Activated gamma-delta T cell treated with Interleukin-2 at 50 U/mL for 16 hours (primary cell): ENCODE data around the gene MLF2.

Source experiments
- DNase-seq: peaks from one replicate; pipeline ENCODE4 v3.0.0-alpha.2; 2020

Gene MLF2

GRCh38 chr12:6777386-6777785 is 24.4 kb upstream of the MLF2 start:
- DNase-seq, result no peak

- no peak for DNase-seq
These were observed 22.5 kb upstream of the MLF2 start for GRCh38 chr12:6775185-6776174.

DNA sequence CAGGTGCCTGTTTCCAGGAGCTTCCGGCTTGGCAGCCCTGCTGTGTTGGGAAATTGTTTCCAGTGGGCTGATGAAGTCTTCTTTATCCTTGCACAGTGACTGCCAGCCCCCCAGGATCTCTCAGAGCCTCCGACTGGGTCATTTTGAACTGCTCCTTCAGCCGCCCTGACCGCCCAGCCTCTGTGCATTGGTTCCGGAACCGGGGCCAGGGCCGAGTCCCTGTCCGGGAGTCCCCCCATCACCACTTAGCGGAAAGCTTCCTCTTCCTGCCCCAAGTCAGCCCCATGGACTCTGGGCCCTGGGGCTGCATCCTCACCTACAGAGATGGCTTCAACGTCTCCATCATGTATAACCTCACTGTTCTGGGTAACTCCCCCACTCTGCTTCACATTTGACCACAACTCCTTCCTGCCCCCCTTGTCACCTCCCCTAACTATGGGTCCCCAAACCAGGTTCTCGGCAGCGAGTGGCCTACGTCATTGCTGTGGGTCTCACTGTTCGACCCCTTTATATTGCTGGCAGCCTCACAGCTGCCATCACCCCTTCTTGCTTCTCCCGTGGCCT is 21.6 kb upstream of the MLF2 start:
- DNase-seq, result peak; percentile 61

DNA sequence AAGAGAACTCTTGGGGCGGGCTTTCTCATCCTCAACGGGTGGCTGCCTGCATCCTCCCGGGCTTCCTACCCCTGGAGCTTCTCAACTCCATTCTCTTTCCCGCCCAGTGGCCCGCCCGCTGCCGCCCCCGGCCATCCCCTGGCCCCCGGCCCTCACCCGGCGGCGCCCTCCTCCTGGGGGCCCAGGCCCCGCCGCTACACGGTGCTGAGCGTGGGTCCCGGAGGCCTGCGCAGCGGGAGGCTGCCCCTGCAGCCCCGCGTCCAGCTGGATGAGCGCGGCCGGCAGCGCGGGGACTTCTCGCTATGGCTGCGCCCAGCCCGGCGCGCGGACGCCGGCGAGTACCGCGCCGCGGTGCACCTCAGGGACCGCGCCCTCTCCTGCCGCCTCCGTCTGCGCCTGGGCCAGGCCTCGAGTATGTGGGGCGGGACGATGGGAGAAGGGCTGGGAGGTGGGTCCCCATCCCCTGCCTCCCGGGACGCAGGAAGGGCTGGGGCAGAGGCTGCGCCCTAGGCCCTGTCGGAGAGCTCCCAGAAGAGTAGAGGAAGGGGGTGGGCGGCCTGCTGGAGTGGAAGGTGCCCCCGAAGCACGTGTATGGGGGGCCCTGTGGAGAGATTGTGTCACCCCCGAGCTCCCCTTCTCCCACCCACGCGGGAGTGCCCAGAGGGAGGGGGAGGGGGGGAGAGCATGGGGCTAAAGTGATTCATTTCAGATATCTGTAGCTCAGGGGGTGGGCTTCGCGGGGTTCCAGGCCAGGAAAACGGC is 20.8 kb upstream of the MLF2 start:
- DNase-seq, result no peak

DNA sequence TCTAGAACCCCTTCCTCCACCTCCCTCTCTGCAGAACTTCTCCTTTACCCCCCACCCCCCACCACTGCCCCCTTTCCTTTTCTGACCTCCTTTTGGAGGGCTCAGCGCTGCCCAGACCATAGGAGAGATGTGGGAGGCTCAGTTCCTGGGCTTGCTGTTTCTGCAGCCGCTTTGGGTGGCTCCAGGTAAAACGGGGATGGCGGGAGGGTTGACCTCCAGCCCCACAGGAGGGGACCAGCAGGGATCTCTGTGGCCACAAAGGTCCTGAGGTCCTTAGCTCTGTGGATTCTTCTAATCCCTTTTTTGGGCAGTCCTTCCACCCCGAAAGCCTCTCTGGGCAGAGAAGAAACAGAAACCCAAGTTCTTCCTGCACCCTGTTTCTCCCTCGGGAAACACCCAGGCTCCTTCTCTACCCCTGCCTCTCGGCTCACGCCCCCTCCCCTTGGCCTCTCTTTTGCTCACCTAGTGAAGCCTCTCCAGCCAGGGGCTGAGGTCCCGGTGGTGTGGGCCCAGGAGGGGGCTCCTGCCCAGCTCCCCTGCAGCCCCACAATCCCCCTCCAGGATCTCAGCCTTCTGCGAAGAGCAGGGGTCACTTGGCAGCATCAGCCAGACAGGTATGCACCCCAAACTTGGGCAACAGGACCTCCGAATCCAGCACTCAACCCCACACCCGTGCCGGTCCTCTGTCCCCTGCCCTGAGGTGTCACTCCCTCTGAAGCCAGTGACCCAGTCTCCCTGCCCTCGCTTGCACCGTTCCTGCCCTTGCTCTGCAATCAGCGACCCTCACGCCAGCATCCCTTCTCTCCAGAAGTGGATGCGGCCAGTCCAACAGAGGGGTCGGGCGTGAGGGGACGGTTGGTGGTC is 20.0 kb upstream of the MLF2 start:
- DNase-seq, result no peak

- DNase-seq, result peak; percentile 31
These were observed 19.4 kb upstream of the MLF2 start, which contains the start of gene LAG3 for GRCh38 chr12:6772331-6772695. TSS of gene LAG3 (plus strand) at chr12:6772520. CDS start at chr12:6772853, 333 bp downstream.

GRCh38 chr12:6771509-6772330 is 18.8 kb upstream of the MLF2 start:
- DNase-seq, result no peak

DNA sequence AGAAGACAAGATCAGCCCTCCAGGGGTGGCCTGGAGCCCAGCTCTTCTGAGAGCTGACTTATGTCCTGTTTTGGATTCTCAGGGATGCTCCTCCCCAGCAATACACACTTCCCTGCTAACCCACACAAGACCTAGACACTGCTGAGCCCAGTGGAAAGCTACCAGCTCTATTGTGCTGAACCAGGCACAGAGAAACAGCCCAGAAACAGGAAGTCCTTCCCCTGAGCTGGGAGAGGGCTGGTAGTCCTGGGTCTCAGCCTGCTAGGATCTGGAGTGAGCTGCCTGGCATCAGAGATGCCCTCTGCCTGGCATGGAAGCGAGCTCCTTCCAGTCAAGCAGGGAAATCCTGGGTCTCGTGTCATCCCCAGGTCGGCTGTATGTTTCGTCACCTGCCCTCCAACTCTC is 18.2 kb upstream of the MLF2 start:
- DNase-seq, result no peak

GRCh38 chr12:6770600-6770999 is 17.7 kb upstream of the MLF2 start:
- no peak for DNase-seq

- no peak for DNase-seq
These were observed 17.2 kb upstream of the MLF2 start for GRCh38 chr12:6770094-6770493.

GRCh38 chr12:6769666-6770065 is 16.7 kb upstream of the MLF2 start:
- no peak for DNase-seq

- DNase-seq, result no peak
These were observed 16.0 kb upstream of the MLF2 start for GRCh38 chr12:6768990-6769389.

- no peak for DNase-seq
These were observed 15.5 kb upstream of the MLF2 start for GRCh38 chr12:6768437-6768914.

GRCh38 chr12:6767353-6768319 is 14.7 kb upstream of the MLF2 start:
- no peak for DNase-seq

DNA sequence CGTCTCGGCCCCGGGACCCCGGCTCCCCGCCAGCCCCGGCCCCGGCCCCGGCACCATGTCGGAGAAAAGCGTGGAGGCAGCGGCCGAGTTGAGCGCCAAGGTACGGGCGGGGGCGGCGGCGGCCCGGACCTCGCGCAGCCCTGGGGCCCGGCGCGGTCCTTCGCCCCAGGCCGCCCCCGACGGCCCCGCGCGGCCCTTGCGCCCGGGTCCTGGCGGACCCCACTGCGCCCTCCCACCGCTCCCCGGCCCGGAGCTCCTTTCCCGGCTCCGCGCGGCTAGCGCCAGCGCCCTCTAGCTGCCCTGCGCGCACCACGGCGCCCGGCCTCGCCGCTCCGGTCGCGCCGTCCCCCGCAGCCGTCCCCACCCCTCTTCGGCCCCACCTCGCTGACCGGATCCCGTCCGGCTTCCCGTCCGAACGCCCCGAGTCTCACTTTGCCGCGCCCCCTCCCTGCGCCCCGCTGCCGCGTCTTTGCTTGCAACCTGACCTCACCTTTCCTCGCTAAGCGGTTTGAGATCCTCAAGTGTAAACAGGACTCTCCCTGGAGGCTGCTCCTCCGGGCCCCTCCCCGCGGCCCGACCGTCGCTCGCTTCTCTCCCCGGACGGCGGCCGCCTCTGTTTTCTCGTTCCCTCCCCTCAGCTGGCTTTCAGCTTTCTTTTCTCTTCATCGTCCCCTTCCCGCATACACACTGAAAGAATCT is 13.9 kb upstream of the MLF2 start:
- DNase-seq, result peak; percentile 47

GRCh38 chr12:6765634-6766581 is 13.0 kb upstream of the MLF2 start, which contains the start of gene PTMS:
TSS of gene PTMS (plus strand) at chr12:6766363. CDS start at chr12:6766706, 343 bp downstream.
- no peak for DNase-seq

DNA sequence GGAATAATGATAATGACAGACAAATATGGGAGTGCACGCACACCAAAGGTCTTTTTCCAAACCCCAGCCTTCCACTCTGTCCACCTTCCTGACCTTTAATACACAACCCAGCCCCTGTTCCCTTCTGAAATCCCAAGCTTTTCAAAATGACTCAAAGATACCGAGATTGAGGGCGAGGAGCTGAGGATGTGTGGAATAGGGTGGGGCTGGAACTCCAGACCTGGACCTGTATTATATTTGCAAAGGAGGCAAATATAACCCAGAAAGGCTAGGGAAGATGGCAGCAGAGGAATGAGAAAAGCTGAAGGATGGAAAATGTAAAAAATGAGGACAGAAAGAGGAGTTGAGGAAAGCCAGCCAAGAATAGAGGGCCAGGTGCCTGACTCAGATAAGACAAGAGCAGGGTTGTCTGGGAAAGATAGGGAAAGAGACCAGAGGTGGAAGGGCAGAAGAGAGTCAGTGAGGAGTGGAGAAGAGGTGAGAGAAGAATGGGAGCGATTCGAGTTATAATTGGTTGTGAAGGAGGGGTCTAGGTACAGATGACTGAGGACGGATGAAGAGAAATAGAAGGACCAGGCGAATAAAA is 12.2 kb upstream of the MLF2 start:
- no peak for DNase-seq
